Iris pigment epithelial cell (primary cell): ENCODE data around the gene PRRT1.
"Not testable (repeated sequence)": the region's sequence is repeated elsewhere in the genome, so short reads cannot be mapped to it uniquely, and the experiment has no call there.

Source experiments
- DNase-seq: peaks from one replicate; pipeline ENCODE4 v3.0.0-alpha.2; 2011; ENCODE audit warnings: low read depth

PRRT1 gene

GRCh38 chr6:32149932-32150870, 1.5 kb downstream of the PRRT1 start:
- no peak for DNase-seq

DNA sequence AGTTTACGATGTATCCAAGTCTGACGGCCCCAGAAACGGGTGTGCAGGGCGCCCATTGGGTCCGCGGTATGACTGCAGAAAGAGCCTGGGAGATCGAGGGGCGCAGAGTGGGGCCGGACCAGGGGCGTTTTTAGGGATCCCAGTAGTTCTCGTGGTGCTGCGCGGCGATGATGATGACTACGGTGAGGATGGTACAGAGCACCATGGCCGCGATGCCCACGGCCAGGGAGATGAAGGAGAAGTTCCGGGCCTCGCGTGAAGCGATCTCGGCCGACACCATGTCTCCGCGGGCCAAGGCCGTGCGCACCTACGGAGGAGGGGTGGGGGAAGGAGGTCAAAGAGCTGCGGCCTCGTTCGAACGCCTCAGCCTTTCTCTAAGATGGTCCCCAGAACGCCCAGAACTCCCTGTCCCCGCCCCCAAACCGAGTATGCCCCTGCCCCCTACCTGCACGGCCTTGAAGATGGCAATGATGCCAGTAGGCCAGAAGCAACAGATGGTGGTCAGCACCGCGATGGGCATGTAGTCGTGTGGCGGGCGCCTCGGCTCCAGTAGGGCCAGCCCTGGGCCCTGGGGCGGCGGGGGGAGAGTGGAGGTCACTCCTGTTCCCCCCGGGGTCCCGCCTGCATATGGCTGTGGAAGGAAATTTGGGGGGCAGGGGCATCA, 2.5 kb downstream of the PRRT1 start:
- no peak for DNase-seq

DNA sequence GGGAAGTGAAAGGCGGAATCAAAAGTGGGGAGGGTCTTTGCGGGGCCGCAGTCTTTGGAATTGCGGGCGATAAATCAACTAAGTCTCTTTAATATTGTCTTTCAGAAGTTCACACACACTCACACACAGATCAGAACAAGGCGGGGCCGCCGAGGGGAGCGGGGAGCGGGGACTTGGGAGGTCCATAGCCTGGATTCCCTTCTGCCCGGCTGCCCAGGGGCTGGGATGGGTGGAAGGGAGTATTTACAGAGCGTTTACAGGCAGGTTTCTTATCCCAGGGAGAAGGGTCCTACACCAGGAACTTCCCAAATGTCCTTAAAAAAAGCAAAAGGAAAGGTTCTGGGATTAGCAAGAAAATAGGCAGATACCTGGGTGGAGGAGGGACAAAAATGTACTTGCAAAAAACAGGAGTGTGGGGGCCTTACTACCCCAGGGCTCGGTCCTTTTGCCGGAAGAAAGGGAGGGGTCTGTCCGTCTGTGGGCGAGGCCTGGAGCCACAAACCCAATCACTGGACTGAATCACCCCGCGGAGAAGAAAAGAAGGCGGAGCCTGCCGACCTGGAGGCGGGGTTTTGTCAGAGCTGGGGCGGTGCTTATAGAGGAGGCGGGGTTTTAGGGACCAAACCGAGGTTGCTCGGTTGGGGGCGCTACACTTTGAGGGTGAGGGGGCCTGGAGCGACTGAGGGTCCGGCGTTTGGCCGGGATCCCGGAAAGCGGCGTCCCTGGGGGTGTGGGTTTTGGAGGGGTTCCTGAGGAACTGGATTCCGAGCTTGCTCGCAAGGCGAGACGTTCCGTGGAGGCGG, 3.2 kb downstream of the PRRT1 start:
- peak; percentile 52 for DNase-seq

DNA sequence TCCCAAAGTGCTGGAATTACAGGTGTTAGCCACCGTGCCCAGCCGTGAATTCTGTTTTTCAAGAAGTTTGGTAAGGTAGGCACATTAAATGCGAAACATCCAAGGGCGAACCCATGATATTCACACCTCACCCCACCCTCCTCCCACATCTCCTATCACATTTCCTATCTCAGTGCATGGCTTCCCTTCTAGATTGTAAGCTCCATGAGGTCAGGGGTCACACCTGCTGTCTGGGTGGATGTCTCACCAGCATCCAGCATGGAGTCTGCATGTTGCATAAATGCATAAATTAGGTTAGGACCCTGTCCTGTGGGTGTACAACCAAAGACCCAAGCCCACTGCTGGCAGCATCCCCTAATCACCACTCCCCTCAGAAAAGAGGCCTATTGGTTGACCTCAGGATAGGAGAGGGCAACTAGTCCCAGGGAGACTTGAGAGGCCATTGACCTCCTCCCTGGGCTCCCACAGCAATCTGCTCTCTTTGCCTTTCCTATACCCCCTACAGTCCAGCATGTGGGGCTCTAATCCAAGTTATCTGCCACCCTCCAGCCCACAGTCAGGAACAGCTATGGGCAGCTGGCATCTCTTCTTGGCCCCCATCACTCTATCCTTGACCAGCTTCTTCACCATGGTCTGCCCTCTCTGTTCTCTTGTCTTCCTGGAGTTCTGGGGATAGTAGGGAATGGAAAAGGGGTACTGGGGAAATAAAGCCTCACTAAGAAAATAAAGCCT, 4.2 kb downstream of the PRRT1 start:
- DNase-seq, result no peak

GRCh38 chr6:32146687-32147086, 5.1 kb downstream of the PRRT1 start:
- DNase-seq, result no peak

- no peak for DNase-seq
Observed at GRCh38 chr6:32146287-32146686, 5.5 kb downstream of the PRRT1 start.

DNA sequence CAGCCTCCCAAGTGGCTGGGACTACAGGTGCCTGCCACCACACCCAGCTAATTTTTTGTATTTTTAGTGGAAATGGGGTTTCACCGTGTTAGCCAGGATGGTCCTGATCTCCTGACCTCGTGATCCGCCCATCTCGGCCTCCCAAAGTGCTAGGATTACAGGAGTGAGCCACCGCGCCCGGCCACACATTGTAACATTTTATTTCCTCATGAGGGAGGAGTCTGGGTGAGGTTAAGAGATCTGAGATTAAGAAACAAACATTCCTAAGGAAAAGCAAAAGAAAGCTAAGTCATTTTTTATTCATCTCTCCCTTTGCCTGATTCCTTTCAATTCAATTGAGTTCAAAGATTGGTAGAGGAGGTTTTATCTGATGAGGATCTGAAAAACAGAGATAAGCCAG, 7.5 kb downstream of the PRRT1 start:
- not testable (repeated sequence) for DNase-seq

DNA sequence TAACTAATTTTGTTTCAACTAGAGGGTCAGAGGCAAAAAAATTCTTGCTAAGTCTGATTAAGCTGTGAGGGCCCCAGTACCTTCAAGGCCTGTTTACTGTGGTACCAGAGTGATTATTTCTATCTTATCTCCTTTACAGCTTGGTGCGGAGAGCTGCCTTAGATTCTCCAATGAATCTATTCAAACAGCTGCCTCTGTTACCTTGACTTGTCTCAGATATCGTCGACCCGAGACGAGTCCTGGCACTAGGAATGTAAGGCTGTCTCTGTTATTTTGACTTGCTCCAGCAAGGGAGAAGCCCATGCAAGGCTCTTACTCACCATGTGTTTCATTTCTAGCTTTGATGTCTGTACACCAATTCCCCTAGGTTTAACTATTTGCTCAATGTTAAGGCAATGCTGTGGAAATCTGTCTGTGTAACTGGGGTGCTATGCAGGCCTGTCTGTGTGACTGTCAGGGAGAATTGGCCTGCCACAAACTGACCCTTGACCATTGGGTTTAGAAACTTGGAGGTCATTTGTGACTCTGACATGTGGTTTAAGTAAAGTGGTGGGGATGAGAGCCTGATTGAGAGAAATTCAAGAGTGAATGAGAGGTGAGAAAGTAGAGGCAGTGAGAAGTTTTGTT, 11.2 kb downstream of the PRRT1 start:
- DNase-seq, result no peak

GRCh38 chr6:32139590-32139989, 12.1 kb downstream of the PRRT1 start:
- DNase-seq, result no peak

DNA sequence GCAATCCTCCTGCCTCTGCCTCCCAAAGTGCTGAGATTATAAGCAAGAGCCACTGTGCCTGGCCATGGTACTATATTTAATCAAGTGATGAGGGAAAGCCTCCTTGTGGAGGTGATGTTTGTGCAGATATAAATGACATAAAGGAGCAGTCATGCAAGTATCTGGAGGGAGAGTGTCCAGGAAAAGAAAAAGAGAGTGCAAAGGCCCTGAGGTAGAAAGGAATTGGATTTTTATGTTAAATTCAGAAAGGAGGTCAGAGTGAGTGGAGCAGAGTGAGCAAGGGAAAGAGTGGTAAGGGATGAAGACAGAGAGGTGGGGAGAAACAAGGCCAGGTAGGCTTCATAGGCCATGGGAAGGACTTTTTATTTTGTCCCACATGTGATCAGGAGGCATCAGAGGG, 14.3 kb downstream of the PRRT1 start:
- no peak for DNase-seq

DNA sequence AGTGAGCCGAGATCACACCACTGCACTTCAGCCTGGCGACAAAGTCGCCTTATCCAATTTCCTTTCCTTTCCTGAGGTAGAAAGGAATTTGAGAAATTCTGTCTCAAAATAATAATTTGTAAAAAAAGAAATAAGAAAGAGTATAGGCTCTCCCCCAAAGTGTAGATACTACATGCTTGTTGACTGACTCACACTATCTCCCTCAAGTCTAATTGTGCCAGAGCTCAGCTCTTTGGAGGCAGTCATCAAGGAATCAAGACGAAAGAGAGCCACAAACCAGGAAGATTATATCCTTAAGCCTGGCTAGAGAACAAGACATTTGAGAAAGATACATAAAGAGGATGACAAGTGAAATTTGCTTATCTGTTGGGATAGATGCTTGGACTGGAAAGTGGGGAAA, 18.0 kb downstream of the PRRT1 start:
- DNase-seq, result peak; percentile 55

- DNase-seq, result no peak
Observed at GRCh38 chr6:32132110-32132509, 19.6 kb downstream of the PRRT1 start.

- DNase-seq, result no peak
Observed at GRCh38 chr6:32131439-32131948, 20.2 kb downstream of the PRRT1 start.

- DNase-seq, result no peak
Observed at GRCh38 chr6:32129297-32130088, 22.2 kb downstream of the PRRT1 start.

DNA sequence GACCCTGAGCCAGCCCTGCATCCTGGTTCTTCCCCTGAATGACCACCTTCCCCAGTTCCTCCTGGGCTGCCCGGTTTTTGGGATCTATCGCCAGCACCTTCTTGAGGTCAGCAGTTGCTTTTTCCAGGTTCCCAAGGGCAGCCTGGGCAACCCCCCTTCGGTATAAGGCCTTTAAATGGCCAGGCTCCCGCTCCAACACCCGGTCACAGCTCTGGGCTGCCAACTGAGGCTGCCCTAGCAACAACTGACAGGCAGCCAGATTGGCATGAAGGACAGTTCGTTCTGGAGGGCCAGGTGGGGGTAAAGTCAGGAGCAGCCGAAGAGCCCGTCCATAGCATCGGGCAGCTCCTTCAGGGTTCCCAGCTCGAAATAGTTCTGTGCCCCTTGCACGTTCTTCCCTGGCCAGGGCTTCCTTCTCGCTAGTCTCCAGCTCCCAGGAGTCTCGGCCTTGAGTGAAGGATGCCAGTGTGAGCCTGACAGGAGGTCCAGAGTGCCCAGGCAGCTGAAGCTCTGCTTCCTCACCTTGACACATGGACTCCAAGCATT, 22.9 kb downstream of the PRRT1 start:
- no peak for DNase-seq

- DNase-seq, result peak; percentile 100
Observed at GRCh38 chr6:32127717-32128592, 23.8 kb downstream of the PRRT1 start, which contains the start of gene ATF6B. ATF6B (minus strand) TSS chr6:32128246; CDS start chr6:32128207, 39 bp downstream.

DNA sequence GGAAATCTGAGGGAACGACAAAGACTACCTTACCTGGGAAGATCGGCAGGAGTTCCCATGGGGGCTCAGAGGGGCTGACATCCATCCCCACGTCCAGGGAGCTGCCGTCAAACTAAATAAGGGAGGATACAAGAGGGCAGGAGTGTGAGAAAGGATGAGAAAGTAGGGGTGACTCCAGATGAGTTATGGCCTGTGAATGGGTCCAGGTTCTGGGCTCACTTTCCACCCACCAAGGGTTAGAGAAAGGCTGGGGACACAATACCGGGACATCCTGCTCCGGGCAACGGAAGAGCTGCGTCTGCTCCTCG, 24.4 kb downstream of the PRRT1 start:
- DNase-seq, result no peak

- DNase-seq, result no peak
Observed at GRCh38 chr6:32126880-32127279, 24.9 kb downstream of the PRRT1 start.

- no peak for DNase-seq
Observed at GRCh38 chr6:32123681-32124080, 28.1 kb downstream of the PRRT1 start.
